Left colon (tissue), 2 donors: Measurements from ENCODE around the gene HOXD10. TPM values are rescaled to one million over a fixed set of nuclear protein-coding genes. Genes with fewer than 3 reads are reported as not detected.

ENCODE experiments used
- ATAC-seq: fragments of 200-7000 bp; cut with Tn5 transposase; one replicate; pipeline ENCODE4 v1.9.1; 2020; ENCODE audit warnings: mild to moderate bottlenecking, moderate library complexity
- DNase-seq, 2 donors: peaks; one replicate each; pipeline ENCODE4 v3.0.0-alpha.2; 2020
- intact Hi-C, 2 donors: fragments of 100-400 bp; cut with DNase I in 1 of 2; cut with micrococcal nuclease in 1 of 2; formaldehyde crosslinking; loops; one replicate each; pipeline versions ENCODE4 v1.11.2 to v1.14.0; 2022; cut with DNase I, micrococcal nuclease
- total RNA-seq, 2 donors: library from RNA; stranded (reverse); fragmentation: NEBNext Ultra II Directional; extraction: Animal tissue kit (Norgen Biotek cat#: 25700); gene quantifications; one replicate each; pipeline ENCODE4 v1.2.1, GENCODE V29; 2021
- donor health status: DM: no; HTN: no; CAD: no.
- donor health status: DM: yes; HTN: yes; CAD: no.

Gene HOXD10
- total RNA-seq, 2 donors from 2014 or later, result 1.0 to 14.8 TPM

DNA sequence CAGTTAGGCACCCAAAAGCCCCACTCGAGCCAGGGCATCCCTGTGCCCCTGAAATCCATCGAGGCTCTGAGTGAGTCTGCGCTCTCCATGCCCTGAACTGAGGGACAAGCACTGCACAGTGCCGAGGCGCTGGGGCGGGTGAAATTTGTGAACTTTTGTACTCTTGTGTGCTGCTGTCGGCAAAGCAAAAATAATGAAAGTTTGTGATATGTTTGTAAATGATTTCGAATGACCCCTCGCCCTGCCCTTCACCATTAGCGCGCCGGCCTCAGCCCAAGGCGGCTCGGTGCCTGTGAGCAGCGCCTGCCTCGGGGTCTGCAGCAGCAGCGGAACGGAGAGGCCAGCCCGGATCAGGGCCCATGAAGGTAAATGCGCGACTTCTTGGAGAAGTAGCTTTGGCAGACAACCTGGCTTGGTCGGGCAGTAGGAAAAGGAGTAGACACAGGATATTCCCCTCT is 32.9 kb downstream of the HOXD10 start:
- intact Hi-C loops, result loop anchor here (10.0 kb wide), 3 partner anchors 115 to 405 kb away; partner anchors contain the start of gene MTX2 (in 1 of the 2)
- peak in 1 of 2 donors; percentile 8 for DNase-seq
- no peak for ATAC-seq

DNA sequence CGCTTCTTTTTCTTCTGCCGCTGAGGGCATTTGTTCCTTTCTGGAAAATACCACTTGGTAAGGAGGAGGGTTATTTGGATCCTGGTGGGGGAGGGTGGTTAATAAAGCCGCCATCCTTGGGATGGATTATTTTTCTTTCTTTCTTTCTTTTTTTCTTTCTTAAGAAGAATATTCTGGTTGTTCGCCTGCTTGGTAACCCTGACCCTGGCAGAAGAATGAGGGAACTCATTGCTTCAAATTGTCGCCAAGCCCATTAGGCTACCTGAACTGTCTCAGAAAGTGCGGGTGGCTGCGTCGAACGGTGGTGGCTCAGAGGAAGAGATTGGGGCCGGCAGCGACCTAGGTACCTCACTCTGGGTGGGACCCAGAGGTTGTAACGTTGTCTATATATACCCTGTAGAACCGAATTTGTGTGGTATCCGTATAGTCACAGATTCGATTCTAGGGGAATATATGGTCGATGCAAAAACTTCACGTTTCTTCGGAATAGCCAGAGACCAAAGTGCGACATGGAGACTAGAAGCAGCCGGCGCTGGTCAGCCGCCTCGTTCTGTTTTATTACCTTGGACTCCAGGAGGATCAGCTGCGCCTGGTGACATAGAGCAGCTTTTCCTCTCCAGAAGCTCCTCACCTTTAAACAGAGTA is 33.5 kb downstream of the HOXD10 start:
- DNase-seq (peak in 1 of 2 donors; percentile 19), ATAC-seq (no peak)
- intact Hi-C loops, result loop anchor here (10.0 kb wide), 3 partner anchors 115 to 405 kb away; partner anchors contain the start of gene MTX2 (in 1 of the 2)

DNA sequence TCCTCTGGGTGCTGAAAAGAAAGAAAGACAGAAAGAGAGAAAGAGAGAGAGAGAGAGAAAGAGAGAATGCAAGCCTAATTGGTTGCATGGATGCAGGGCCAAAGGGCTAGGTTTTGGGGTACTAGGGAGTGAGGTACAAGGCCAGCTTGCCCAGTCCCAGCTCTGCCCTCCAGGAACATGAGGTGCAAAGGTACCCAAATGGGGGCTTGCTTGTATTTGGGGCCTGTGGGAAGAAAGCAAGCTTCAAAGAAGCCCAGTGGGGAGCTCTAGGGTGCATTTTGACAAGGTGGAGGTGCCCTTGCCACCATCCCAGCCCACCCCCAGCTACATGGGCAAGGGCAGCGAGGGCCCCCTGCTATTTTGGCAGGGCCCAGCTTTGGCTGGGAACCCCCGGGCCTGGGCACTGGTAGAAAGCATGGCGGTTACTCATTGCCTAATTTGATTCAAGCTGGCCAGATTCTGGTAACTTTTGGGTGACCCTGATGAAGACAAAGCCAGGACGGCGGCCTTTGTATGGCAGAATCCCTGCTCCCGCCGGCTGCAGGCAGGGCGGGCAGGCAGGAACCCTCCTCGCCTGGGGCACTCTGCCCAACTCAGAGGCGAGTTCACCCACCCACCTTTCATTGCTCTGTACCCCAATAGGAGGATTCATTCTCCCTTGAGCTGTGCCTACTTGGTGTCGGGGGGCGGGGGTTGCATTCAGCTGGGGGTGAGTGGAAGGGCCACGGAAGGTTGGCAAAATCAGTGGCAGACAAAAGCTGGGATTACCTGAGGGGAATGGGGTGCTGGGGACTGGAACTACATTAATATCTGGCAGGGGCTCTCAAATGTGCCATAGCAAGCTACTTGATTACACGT is 34.2 kb downstream of the HOXD10 start:
- DNase-seq, result no peak
- no peak for ATAC-seq
- intact Hi-C loops, result no loop called here

DNA sequence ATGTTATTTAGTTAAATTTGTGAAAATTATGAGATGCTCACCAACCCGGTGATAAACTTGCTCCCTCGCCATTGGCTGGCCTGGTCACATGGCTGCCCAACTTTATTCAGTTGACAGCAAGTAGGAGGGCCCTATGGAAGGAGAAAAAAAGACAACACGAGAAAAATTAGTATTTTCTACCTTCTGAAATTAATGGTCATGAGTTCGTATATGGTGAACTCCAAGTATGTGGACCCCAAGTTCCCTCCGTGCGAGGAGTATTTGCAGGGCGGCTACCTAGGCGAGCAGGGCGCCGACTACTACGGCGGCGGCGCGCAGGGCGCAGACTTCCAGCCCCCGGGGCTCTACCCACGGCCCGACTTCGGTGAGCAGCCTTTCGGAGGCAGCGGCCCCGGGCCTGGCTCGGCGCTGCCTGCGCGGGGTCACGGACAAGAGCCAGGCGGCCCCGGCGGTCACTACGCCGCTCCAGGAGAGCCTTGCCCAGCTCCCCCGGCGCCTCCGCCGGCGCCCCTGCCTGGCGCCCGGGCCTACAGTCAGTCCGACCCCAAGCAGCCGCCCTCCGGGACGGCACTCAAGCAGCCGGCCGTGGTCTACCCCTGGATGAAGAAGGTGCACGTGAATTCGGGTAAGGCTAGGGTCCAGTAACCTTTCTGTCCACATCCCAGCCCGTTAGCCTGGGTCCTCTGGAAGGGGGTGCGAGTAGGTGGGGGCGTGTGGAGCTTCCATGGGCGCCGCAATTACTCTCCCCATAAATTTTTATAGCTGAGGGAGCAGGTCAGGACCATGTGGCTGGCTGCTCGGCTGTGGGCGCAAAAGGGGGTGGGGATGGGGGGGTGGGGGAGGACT is 35.1 kb downstream of the HOXD10 start, which contains the start of gene HOXD4:
Gene HOXD4, plus strand, starts transcription at position 109 of the 846 bp plus-strand sequence. Its CDS starts 84 bp downstream, at position 193.
- intact Hi-C loops, result no loop called here
- ATAC-seq (no peak), DNase-seq (no peak)

- ATAC-seq (no peak), DNase-seq (peak in 1 of 2 donors; percentile 20)
- intact Hi-C loops, result no loop called here
Observed at GRCh38 chr2:176152350-176153181, 36.0 kb downstream of the HOXD10 start.

DNA sequence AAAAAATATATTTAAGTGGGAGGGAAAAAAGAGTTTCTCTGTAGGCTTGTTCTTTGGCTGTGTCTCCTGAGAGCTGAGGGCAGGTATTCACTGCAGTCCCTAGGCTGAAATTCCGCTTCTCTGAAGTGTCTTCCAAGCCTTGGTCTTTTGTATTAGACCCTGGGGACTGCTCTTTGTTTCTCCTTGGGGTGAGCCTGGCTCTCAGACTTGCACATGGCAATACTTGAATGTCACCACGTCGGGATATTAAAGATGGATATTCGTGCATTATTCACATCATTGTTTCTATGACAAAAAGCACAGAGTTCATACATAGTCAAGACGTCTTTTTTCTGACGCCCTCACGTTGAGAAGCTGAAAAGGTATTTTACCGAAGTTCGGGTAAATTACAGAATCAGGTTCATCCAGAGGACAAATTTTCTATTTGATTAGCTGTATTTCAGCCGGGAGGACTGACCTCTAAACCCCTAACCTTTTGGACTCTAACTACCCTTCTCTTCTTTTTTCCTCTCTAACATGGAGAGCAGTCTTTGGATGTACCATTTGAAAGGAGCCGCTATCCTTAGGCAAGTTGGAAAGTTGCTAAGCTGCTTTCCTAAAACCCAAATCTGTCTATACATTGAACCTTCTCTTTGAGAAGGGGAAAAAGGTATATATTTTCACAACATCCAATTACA is 38.1 kb downstream of the HOXD10 start:
- intact Hi-C loops, result no loop called here
- ATAC-seq, result no peak

GRCh38 chr2:176155356-176156044 is 38.9 kb downstream of the HOXD10 start:
- DNase-seq (no peak), ATAC-seq (no peak)
- intact Hi-C loops, result no loop called here

More for the DNA sequence above, 38.1 kb downstream of the HOXD10 start:
- DNase-seq, result no peak

GRCh38 chr2:176156301-176156806 is 39.8 kb downstream of the HOXD10 start:
- intact Hi-C loops, result no loop called here
- DNase-seq (no peak), ATAC-seq (no peak)

GRCh38 chr2:176156807-176157498 is 40.4 kb downstream of the HOXD10 start, which contains the start of gene HOXD3:
Gene HOXD3 (plus strand): TSS chr2:176157307. CDS start chr2:176169115, 11,808 bp downstream.
- DNase-seq (no peak), ATAC-seq (peak; percentile 9)
- intact Hi-C loops, result no loop called here

GRCh38 chr2:176157499-176158185 is 41.1 kb downstream of the HOXD10 start:
- ATAC-seq (peak; percentile 79), DNase-seq (peak; percentile 64 to 71)
- intact Hi-C loops, result no loop called here

- ATAC-seq, result peak; percentile 3
- DNase-seq, result no peak
- intact Hi-C loops, result no loop called here
Observed at GRCh38 chr2:176158186-176158591, 41.6 kb downstream of the HOXD10 start.

DNA sequence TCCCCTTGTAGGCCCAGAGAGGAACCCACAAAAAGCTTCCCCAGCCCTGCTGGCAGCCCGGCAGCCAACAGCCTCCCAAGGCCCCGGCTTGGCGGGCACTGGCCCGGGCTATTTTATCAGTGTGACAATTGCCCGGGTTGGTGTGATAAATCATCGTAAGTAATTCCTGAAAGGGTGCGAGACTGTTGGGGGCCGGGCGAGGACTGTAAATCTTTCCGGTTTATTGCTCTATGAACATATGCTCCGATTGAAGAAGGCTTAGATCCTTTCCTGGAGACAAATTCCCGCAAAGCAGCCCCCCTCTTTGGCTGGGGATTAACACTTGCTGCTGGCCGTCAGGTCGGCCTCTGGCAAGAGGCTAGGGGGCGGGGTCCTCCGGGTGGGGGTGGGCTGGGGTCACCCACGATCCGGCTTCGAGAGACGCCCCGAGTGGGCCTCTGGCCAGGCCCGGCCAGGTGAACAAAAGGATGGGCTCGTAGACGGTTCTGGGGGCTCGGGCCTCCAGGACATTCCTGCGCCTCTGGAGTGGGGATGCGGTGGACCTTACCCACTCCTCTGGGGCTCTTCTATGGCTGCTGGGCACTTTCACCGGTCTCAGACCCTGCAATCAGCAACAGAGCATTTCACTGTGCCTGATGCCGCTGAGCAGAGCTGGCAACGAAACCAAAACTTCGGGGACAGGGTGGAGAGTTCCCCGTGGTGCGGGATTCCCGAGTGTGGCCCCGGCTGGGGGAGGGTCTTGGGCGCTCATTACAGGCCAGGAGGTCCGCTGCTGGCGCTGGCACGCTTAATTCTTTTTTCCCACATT is 42.5 kb downstream of the HOXD10 start:
- DNase-seq, result no peak
- peak; percentile 62 for ATAC-seq
- intact Hi-C loops, result no loop called here

GRCh38 chr2:176159663-176160250 is 43.2 kb downstream of the HOXD10 start:
- no peak for DNase-seq
- intact Hi-C loops, result no loop called here
- ATAC-seq, result no peak

DNA sequence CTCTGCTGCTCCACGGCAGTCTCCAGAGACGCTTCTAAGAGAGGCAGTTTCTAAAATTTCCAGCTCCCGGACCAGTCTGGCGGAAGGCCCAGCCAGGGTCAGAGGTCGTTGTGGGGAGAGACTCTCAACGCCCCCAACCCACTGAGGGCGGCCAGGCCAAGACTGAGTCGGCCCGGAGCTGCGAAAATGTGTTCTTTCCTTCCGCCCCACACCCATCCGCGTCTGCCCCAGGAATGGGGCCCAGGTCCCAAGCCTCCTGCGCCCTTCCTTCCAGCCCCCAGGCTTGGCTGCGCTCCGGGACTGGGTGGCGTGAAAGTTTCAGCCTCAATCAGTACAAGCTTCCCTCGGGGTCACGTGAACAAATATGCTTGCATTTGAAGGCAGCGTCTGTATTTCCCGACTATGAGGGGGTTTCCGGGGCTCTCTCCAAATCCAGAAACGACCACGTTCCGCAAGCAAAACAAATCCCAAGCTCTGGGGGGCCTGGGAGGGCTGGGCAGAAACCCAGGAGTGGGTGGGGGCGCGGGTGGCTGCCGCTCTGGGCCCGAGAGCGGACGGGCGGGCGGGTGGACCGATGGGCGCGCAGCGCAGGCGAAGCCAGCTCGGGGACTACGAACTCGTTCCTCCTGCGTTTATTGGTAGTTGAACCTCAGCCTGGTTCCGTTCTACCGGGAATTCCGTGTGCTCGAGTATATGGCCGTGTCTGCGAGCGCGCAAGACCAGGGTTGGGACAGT is 43.8 kb downstream of the HOXD10 start:
- no peak for DNase-seq
- intact Hi-C loops, result no loop called here
- no peak for ATAC-seq
